GM18951 (cell line): ENCODE data around the gene GPNMB.
"Not testable (repeated sequence)": the region's sequence is repeated elsewhere in the genome, so short reads cannot be mapped to it uniquely, and the experiment has no call there.

ENCODE experiments used
- POLR2A ChIP-seq: IDR thresholded peaks from 4 replicates; pipeline ENCODE4 v1.6.1; 2011; ENCODE audit warnings: mild to moderate bottlenecking; ENCODE audit not compliant: insufficient read length, insufficient read depth; ENCODE audit errors: extremely low read depth
- in situ Hi-C: fragments of 300-500 bp; cut with MboI; formaldehyde crosslinking; loops from one replicate; pipeline ENCODE4 v1.12.0; 2022; ENCODE audit warnings: low sequenced_read_pairs, mixed read lengths, inconsistent platforms; ENCODE audit not compliant: unreplicated experiment

Gene GPNMB

GRCh38 chr7:23214938-23215337 lies 31.6 kb upstream of the GPNMB start:
- in situ Hi-C loops = no loop called here
- no peak for TF ChIP-seq POLR2A

- in situ Hi-C loops = no loop called here
- no peak for TF ChIP-seq POLR2A
Observed at GRCh38 chr7:23216021-23216420, 30.6 kb upstream of the GPNMB start.

- TF ChIP-seq POLR2A = no peak
- in situ Hi-C loops = no loop called here
Observed at GRCh38 chr7:23218196-23218595, 28.4 kb upstream of the GPNMB start.

GRCh38 chr7:23220690-23221305 lies 25.8 kb upstream of the GPNMB start:
- no peak for TF ChIP-seq POLR2A
- in situ Hi-C loops = no loop called here

GRCh38 chr7:23222439-23223030 lies 24.0 kb upstream of the GPNMB start:
- in situ Hi-C loops = no loop called here
- TF ChIP-seq POLR2A = no peak

- in situ Hi-C loops = not testable (repeated sequence)
Observed at GRCh38 chr7:23224364-23224763, 22.2 kb upstream of the GPNMB start.

- in situ Hi-C loops = no loop called here
- TF ChIP-seq POLR2A = no peak
Observed at GRCh38 chr7:23226844-23227450, 19.6 kb upstream of the GPNMB start.

- TF ChIP-seq POLR2A = no peak
- in situ Hi-C loops = no loop called here
Observed at GRCh38 chr7:23228412-23228811, 18.2 kb upstream of the GPNMB start.

GRCh38 chr7:23230641-23231101 lies 15.9 kb upstream of the GPNMB start:
- TF ChIP-seq POLR2A = no peak
- in situ Hi-C loops = no loop called here

- no peak for TF ChIP-seq POLR2A
- in situ Hi-C loops = no loop called here
Observed at GRCh38 chr7:23232966-23233365, 13.6 kb upstream of the GPNMB start.

GRCh38 chr7:23234569-23235296 lies 11.8 kb upstream of the GPNMB start:
- no peak for TF ChIP-seq POLR2A
- in situ Hi-C loops = no loop called here

GRCh38 chr7:23235813-23236221 lies 10.8 kb upstream of the GPNMB start:
- in situ Hi-C loops = no loop called here
- TF ChIP-seq POLR2A = no peak

- in situ Hi-C loops = no loop called here
- TF ChIP-seq POLR2A = no peak
Observed at GRCh38 chr7:23237000-23237399, 9.6 kb upstream of the GPNMB start.
